ENCODE data around the gene MRFAP1L1.
"Not testable (repeated sequence)": the region's sequence is repeated elsewhere in the genome, so short reads cannot be mapped to it uniquely, and the experiment has no call there.

The MRFAP1L1 gene

GRCh38 chr4:6681191-6681590 lies 28.5 kb downstream of the MRFAP1L1 start:
- H3K4me3 ChIP-seq (ENCODE audit: control insufficient read depth, low read depth, low read length): no peak overlapping the region
- DNase-seq (ENCODE audit: low read depth): no peak
- TF ChIP-seq, protein P1, sequence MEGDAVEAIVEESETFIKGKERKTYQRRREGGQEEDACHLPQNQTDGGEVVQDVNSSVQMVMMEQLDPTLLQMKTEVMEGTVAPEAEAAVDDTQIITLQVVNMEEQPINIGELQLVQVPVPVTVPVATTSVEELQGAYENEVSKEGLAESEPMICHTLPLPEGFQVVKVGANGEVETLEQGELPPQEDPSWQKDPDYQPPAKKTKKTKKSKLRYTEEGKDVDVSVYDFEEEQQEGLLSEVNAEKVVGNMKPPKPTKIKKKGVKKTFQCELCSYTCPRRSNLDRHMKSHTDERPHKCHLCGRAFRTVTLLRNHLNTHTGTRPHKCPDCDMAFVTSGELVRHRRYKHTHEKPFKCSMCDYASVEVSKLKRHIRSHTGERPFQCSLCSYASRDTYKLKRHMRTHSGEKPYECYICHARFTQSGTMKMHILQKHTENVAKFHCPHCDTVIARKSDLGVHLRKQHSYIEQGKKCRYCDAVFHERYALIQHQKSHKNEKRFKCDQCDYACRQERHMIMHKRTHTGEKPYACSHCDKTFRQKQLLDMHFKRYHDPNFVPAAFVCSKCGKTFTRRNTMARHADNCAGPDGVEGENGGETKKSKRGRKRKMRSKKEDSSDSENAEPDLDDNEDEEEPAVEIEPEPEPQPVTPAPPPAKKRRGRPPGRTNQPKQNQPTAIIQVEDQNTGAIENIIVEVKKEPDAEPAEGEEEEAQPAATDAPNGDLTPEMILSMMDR (conservative IDR thresholded peaks at IDR 0.05; ENCODE audit: control insufficient read depth, insufficient read depth, low read depth, low read length): no peak

DNA sequence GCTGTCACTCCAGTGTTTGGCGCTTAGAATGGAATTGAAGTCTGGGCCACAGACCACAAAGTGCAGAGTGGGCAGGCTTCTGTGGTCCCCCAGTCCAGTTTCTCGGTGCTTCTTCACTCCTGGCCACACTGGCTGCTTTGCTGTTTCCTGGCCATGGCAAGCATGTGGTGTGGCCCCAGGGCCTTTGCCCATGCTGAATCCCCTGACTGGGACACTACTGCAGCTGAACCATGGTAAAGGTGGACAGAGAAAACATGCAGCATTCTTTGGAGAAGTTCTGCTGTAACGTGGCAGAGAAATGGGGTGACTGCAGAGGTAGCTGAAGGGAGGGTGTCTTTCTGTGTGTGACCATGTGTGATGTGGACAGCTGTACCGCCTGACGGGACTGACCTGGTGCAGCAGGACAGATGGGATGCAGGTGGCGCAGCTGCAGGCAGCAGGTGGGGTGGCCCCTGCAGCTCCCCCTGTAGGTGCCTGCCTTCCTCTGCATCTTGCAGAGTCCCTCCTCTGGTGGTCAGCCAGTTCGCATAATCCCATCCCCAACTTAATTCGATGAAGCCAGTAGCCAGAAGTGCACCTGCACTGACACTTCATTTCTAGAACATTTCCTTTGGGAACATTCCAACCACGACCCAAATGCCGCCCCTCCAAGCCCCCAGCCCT lies 29.2 kb downstream of the MRFAP1L1 start:
- TF ChIP-seq, protein P1 (conservative IDR thresholded peaks at IDR 0.05; ENCODE audit: control insufficient read depth, insufficient read depth, low read depth, low read length): no peak
- no peak overlapping the region for H3K4me3 ChIP-seq (ENCODE audit: control insufficient read depth, low read depth, low read length)
- DNase-seq (ENCODE audit: low read depth): no peak

- DNase-seq (ENCODE audit: low read depth): no peak
- TF ChIP-seq, protein P1 (conservative IDR thresholded peaks at IDR 0.05; ENCODE audit: control insufficient read depth, insufficient read depth, low read depth, low read length): no peak
- no peak overlapping the region for H3K4me3 ChIP-seq (ENCODE audit: control insufficient read depth, low read depth, low read length)
Measured at GRCh38 chr4:6676722-6677558, 32.7 kb downstream of the MRFAP1L1 start.

DNA sequence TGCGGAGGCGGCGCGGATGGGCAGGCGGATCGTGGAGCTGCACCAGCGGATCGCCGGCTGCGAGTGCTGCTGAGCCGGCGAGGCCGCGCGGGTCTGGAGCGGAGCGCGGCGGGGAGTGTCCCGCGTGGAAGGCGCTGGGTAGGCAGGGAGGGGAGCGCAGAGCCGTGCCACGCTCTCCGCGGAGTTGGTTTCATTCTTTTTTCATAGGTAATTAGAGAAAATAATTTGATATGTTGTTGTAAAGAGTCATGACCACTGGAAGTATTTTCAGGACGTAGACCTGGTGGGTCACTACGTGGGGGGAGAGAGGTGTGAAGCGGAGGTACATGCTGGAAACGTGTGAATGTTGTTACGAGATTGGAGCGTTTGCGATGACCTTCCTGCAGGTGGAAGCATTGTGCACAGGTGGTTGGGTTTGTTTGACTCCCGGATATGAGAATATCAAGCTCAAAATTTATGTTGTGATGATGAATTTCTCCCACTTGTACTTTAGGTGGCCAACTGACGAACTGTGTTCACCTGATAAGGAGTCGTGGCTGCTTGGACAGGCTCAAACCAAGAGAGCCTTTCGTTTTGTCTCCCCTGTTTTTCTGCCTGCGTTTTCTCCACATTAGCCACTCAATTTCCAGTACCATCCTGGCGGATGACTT lies 35.0 kb downstream of the MRFAP1L1 start:
- TF ChIP-seq, protein P1 (conservative IDR thresholded peaks at IDR 0.05; ENCODE audit: control insufficient read depth, insufficient read depth, low read depth, low read length): peak; percentile 32
- DNase-seq (ENCODE audit: low read depth): peak; percentile 42
- peak overlapping the region; percentile 51 for H3K4me3 ChIP-seq (ENCODE audit: control insufficient read depth, low read depth, low read length)

DNA sequence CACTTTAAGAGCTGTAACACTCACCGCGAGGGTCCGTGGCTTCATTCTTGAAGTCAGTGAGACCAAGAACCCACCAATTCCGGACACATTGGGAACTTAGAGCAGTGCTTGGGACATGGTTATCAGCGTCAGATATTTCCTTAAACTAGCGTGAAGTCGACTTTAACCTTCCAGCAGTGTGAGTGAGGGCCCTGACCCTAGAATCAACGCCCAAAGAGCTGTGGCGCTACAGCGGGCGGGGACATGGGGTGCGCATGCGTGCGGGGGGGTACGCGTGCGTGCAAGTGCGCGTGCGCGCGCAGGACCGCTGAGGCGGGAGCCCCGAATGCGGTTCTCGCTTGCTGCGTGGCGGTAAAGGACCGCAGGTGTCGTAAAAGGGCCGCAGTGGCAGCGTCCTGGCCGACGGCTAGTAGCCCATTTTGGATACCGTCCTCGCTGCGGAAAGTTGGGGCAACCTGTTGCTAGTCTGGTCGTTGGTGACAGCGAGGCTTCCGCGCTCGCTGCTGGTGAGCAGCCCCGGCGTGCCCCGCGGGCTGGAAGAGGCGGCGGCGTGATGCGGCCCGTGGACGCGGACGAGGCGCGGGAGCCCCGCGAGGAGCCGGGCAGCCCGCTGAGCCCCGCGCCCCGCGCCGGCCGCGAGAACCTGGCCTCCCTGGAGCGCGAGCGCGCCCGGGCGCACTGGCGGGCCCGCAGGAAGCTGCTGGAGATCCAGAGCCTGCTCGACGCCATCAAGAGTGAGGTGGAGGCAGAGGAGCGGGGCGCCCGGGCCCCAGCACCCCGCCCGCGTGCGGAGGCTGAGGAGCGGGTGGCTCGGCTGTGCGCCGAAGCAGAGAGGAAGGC lies 35.8 kb downstream of the MRFAP1L1 start:
- peak overlapping the region; percentile 51 for H3K4me3 ChIP-seq (ENCODE audit: control insufficient read depth, low read depth, low read length)
- TF ChIP-seq, protein P1 (conservative IDR thresholded peaks at IDR 0.05; ENCODE audit: control insufficient read depth, insufficient read depth, low read depth, low read length): no peak
- DNase-seq (ENCODE audit: low read depth): peak; percentile 94

GRCh38 chr4:6673191-6673659 lies 36.4 kb downstream of the MRFAP1L1 start:
- H3K4me3 ChIP-seq (ENCODE audit: control insufficient read depth, low read depth, low read length): peak overlapping the region; percentile 51
- DNase-seq (ENCODE audit: low read depth): peak; percentile 34

GRCh38 chr4:6672541-6673190 lies 37.0 kb downstream of the MRFAP1L1 start:
- DNase-seq (ENCODE audit: low read depth); H3K4me3 ChIP-seq (ENCODE audit: control insufficient read depth, low read depth, low read length): not testable (repeated sequence)

Data from fibroblast of mammary gland (primary cell).